GM19099 (cell line): Measurements from ENCODE around the gene ADRA2C.

Experiments used
- POLR2A ChIP-seq: IDR thresholded peaks from 3 replicates; pipeline ENCODE4 v1.6.1; 2011; ENCODE audit warnings: low read depth; ENCODE audit not compliant: insufficient read length; ENCODE audit errors: extremely low read depth

The ADRA2C gene

DNA sequence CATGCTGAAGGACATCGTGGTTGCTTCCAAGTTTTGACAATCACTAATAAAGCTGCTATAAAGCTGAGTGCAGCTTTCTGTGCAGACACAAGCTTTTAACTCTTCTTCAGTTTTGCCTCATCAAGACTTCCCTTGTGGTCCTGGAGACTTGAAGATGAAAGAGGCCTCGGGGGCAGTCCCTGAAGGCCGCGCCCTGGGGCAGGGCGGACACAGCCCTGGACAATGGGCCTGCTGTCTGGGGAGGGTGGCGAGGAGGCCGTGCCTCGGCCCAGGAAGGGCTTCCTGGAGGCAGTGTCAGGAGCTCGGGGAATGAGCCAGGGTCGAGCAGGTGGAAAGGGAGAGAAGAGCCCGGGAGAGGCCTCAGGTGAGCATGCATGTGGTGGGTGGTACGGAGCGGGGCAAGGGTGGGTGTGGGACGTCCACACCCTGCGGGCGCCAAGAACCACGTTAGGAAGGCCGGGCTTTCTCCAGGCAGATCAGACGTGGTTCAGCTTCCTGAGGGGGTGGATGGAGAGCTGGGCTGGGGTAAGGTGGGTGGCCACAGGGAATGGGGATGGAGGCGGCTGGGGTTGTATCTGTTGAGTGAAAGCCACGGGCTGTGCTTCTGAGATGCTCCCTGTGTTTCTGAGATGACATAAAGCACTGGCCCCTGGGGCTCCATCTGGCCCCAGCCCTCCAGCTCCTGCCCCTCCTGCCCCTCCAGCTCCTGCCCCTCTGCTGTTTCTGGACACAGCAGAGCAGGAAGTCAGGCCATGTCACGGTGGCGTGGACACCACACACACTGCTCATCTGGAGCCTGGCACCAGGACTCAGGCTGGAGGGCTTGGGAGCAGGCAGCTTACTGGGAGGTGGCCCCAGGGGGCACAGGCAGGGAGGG, 21.5 kb downstream of the ADRA2C start:
- no peak for TF ChIP-seq POLR2A

DNA sequence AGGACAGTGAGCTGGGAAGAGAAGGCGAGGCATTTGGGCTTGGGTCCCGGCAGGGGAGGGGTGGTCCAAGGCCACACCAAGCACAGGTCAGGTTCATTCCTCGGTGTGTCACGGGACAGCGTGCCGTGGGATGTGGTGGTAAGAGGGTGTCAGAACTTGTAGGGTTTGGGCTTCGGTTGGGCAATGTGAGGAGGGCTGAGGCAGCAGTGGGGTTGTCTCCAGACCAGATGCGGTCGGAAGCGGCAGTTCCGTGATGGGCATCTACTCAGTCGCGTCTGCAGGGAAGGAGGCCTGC, 22.1 kb downstream of the ADRA2C start:
- no peak for TF ChIP-seq POLR2A

DNA sequence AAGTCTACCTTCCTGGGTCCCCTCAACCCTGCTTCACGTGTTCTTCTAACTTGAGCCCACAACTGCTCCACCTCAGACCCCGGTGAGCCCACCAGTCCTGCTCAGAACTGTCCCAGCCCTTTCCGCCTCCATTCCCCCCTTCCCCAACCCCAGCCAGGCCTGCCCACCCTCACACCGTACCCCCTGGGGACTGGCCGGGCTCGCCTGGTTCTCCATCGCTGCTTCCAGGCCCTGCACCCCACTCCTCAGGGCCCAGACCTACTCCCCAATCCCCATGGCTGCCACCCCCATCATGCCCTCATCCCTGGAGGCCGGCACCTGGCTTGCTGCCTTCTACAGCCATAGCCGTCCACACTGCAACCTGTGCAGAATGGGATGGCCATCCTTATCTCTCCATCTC, 23.4 kb downstream of the ADRA2C start:
- TF ChIP-seq POLR2A = no peak

DNA sequence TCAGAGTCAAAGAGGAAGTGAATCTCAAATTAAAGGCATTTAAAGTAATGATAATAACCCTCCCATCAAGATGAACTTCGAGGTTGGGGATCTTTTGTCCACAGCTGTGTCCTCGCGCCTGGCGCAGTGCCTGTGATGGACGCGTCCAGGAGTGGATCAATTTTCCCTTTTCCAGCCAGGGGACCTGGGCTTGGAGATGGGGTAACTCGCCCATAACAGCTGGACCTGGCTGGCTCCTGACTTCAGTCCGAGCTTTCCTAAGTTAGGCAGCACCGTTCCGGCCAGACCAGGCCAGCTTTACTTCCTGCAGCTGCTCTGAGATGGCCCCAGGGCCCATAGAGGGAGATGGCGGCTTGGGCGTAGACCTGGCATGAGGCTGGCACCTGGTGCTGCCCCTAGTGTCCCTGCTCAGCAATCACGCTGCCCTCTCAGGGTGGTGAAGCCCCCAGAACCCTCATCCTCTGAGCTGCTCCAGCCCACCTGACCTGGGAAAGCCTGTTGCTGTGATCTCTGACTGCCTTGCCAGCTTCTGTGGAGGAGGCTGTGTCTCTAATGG, 23.9 kb downstream of the ADRA2C start:
- TF ChIP-seq POLR2A = no peak

DNA sequence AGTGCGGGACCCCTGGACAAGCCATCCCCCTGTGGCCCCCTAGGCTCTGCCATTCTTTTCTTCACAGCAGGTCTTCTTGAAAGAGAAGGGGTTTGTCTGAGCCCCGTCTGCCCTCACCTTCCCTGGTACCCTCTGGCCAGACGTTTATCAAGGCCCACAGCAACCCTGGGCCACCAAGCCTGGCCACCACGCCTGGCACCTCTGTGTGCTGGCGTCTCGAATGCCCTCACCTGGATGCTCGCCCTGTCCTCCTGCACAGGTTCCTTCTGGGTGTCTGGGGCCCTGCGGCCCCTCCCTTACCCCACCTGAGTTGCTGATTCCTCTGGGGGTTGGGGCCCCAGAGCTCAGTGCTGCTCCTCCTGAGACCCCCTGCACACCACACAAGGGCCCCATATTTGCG, 25.1 kb downstream of the ADRA2C start:
- no peak for TF ChIP-seq POLR2A

DNA sequence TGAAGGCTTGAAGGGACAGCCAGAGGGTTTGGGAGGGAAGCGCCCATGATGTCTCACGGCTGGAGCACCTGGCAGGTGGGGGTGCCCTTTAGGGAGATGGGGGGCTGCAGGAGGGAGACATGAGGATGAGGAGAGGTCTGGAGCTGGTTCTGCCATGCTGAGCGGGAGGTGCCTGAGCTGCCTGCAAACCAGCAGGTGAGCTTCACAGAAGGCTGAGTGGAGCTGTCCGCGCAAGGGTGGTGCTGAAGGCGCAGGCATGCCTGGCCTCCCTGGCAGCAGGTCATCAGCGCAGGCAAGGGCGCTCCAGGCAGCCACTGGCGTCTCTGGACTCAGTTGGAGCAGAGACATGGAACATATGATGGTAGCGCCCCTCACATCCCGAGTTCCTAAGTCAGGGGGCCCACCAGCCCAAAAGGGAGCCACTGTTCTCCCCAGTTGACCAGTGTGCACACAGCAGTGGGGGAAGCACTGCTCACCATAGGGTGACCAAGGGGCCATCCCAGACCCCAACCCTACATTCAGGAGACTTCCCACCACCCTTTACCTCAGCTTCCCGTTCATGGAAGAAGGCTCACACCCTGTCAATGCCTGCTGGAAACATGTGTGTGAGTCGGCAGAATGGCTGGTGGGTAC, 25.8 kb downstream of the ADRA2C start:
- no peak for TF ChIP-seq POLR2A

DNA sequence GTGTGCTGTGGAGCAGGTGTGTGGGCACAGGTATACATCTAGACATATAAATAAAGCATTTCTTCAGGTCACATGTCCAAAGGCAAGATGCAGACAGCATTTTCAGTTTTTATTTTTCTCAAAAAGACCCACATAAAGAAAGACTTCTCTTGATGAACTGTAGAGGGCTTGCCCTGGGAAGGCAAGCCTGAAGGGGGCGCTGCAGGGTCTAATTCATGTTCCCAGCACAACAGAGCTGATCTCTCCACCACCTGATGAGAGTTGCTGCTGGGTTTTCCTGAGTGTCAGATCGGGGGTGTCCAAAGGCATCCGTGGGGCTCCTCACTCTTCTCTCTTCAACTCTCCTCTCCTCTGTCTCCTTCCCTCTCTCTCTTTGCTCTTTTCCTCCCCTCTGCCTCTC, 26.6 kb downstream of the ADRA2C start:
- TF ChIP-seq POLR2A = no peak

DNA sequence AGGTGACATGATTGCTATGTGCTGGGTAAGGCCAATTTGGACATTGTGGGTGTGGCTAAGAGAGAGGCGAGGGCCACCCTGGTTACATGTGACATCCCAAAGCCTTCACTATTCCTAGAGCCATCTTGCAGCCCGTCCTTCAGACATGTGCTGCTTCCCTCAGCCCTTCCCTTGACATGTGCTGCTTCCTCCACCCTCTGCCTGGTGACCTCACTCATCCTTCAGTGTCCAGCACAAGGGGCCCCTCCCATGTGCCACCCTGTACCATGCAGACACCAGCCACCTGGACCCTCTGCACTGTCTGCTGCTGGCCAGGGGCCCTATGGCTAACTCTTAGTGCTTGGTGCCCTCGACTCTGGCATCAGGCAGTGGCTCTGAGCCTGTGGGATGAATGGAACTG, 27.4 kb downstream of the ADRA2C start:
- TF ChIP-seq POLR2A = no peak

DNA sequence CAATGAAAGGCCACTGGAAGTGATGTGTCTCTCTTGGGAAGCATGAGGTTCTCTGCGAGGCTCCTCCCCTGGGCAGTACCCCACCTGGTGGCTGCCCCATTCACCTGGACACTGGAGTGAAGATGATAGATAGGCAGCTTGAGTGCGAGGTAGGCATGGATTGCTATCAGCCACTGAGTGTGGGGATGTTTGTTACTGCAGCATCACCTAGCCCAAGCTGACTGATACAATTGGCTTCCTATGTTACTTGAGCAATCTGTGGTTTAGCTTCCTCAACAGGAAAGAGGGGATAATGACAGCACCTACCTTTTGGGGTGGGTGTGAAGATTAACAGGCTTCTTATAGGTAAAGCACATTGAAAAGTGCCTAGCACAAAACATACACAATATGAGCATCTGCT, 30.8 kb downstream of the ADRA2C start:
- TF ChIP-seq POLR2A = no peak

DNA sequence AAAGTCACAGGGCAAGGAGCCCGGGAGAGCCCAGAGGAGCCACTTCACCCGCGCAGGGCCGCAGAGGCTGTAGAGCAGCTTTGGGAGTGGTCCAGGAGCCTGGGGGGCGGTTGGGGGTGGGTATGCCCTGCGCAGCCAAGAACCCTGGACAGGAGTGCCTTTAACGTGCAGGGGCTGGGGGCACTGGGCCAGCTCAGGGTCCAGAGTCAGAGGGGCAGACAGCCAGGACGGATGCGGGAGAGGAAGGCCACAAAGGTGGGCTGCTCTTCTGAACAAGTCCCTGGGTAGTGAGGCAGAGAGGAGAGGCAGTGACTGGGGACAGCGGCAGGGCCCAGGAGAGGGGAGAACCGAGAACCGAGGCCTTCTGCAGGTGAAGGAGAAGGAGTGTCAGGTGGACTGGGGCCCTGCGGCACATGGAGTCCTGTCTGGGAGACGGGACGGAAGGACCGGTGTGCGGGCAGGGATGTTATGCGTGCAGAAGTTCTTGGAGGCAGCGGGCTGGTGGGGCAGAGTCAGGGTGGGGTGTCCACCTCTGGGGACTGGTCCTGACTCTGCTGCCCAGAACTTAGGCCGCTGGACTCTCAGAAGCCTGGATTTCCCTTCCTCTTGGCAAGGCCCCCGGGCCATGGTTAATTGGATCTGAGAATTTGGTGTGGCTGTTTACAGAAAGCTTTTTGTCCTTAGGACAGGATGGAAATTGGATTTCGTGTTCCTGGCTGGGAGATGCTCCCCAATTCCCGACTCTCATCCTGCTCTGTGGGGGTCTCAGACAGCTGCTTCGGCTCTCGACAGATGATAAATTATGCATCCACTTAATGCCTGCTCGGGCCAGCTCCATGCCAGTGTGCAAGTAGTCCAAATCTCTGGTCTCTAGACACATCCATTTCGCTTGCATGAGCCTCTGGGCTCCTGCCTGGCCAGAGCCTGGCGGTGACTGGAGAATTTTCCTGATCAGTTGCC, 31.9 kb downstream of the ADRA2C start:
- no peak for TF ChIP-seq POLR2A

DNA sequence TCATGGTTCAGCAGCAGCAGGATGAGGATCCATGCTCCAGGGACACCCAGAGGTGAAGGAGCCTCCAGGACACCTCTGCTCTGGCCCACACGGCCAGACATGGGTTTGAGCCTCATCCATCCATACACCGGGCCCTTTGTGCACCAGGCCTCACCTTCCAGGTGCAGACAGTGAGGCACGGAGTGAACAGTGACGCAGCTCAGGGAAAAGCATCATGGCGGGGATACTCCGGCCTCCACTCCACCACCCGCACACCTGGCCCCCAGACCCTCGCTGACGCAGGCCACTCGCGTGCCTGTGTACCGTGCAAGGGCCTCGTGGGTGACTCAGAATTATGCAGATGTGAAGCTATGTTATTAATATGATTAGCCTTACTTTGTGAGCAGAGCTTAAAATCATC, 33.3 kb downstream of the ADRA2C start:
- TF ChIP-seq POLR2A = no peak

DNA sequence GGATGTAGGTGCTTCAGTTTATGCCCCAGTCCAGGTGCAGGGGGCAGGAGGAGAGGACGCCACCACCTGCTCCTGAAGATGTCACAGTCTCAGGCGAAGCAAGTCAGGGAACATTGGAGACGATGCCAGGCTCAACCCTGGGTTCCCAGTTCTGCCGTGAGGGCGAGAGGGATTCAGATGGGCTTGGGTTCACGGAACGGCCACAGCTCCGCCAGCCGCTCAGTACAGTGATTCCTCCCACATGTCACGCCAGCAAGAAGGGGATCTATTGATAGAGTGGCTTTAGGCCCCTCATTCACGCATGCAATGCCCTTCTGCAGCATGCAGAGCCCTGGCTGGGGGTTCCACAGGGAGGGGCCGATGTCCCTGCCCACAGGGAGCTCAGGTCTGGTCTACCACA, 34.2 kb downstream of the ADRA2C start:
- no peak for TF ChIP-seq POLR2A

DNA sequence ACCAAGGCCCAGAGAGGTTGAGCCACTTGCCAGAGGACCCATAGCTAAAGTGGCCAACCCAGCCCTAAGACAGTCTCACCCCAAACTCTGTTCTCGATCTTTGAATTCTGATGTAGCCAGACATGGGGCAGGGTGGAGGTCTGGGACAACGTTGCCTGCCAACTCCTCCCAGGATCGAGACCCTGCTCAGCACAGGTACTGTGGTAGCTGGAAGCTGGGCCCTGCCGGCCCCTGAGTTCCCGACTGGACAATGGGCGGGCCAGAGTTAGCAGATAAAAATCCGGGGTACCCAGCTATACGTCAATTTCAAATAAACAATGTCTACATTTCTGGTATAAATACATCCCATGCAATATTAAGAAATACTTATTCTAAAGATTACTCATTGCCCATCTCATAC, 35.3 kb downstream of the ADRA2C start:
- no peak for TF ChIP-seq POLR2A

DNA sequence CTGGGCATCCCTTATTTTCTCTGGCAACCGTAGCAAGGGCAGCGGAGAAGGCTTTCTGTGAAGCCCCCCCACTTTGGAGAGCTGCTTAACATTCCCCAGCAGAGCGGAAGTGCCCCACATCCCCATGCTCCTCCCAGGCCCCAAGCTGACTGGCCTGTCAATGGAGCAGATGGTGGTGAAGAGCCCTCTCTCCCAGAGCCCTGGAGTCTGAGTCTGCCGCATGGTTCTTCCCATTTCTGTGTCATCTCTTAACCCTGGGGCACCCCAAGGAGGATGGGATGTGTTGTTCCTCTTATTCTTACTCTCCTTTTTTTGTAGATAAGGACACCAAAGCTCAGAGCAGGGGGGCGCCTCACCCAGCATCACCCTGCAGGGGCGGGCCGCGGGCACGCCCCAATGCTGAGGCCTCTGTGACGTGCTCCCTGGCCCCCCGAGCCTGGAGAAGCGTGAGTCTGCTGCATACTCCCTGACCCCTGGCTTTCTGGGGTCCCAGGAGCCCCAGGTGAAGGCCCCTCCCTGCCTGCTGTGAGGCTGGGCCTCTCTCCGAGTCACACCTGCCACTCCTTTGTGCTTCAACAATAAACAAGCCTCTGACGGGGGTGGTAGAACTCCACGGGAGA, 35.9 kb downstream of the ADRA2C start:
- no peak for TF ChIP-seq POLR2A
